Thyroid gland (tissue), 4 donors: ENCODE results near the gene GABRR3.

Source experiments
- POLR2A ChIP-seq, 2 donors: fragments of 450-650 bp; IDR thresholded peaks; one replicate each; pipeline ENCODE4 v1.6.1; 2017; ENCODE audit warnings: antibody characterized with exemption in 2 of 2, mild to moderate bottlenecking in 2 of 2, moderate library complexity in 1 of 2
- TF ChIP-seq, protein P1 (sequence below), 6 experiments: fragments of 200-600 bp in 3 of 6; fragments of 450-650 bp in 3 of 6; sonication (generic) in 3 of 6; IDR thresholded peaks; one replicate each; pipeline ENCODE4 v1.5.1; 2016 to 2019; ENCODE audit warnings: antibody characterized with exemption in 6 of 6, mild to moderate bottlenecking in 2 of 6, inconsistent platforms in 1 of 6, moderate library complexity in 1 of 6

DNA sequence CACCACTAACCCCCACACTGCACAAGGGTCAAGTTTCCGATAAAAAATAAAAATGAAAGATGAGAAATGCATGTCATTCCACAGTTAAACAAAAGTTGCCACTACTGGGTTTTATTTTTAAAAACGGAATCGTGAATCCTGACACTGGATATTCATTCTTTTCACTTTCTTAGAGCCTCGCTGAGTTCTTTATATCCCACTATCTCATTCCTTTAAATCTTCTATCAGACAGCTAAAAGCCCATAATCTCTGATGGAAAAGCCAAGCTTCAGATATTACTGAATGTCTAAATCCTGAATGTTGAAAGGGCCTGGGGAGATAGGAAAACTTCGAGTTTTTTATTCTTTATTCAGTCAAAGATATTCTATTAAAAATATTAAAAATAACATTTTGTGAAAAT, 74.6 kb downstream of the GABRR3 start:
- TF ChIP-seq POLR2A (IDR thresholded peaks at IDR 0.05), result no peak
- TF ChIP-seq, protein P1, sequence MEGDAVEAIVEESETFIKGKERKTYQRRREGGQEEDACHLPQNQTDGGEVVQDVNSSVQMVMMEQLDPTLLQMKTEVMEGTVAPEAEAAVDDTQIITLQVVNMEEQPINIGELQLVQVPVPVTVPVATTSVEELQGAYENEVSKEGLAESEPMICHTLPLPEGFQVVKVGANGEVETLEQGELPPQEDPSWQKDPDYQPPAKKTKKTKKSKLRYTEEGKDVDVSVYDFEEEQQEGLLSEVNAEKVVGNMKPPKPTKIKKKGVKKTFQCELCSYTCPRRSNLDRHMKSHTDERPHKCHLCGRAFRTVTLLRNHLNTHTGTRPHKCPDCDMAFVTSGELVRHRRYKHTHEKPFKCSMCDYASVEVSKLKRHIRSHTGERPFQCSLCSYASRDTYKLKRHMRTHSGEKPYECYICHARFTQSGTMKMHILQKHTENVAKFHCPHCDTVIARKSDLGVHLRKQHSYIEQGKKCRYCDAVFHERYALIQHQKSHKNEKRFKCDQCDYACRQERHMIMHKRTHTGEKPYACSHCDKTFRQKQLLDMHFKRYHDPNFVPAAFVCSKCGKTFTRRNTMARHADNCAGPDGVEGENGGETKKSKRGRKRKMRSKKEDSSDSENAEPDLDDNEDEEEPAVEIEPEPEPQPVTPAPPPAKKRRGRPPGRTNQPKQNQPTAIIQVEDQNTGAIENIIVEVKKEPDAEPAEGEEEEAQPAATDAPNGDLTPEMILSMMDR (IDR thresholded peaks at IDR 0.05), result no peak
